ENCODE data around the gene PLCG2. TPM values are rescaled to one million over a fixed set of nuclear protein-coding genes. Genes with fewer than 3 reads are reported as not detected.

Gene PLCG2
- total RNA-seq, 2 donors from 2014 or later, result 6.6 to 11.0 TPM

DNA sequence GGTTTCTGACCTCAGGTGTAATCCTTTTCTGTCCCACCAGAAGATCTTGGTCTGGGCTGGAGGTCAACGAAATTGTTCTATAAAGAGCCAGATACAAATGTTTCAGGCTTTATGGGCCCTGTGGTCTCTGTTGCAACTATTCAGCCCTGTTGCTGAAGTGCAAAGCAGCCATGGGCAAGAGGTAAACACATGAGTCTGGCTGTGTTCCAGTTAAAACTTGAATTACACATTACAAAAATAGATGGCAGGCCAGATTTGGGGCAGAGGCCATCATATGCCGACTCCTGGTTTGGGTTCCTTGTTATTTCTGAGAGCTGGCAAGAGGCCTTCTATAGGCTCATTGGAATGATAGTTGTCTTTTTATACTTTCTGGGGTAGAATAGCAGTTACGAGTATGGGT lies 117.8 kb downstream of the PLCG2 start:
- H3K4me1 Mint-ChIP-seq, result no peaks in the 10 kb centered on the region
- no peaks in the 10 kb centered on the region for H3K27me3 Mint-ChIP-seq
- no peaks in the 10 kb centered on the region for H3K36me3 Mint-ChIP-seq (ENCODE audit: low read depth)
- ATAC-seq (replicated peaks), result no peak
- H3K9me3 Mint-ChIP-seq, result no peaks in the 10 kb centered on the region
- no peak overlapping the region for H3K4me3 Mint-ChIP-seq
- no peak overlapping the region for H3K27ac Mint-ChIP-seq

GRCh38 chr16:81899601-81900000 lies 120.5 kb downstream of the PLCG2 start:
- Mint-ChIP-seq H3K36me3 (ENCODE audit: low read depth) (no peaks in the 10 kb centered on the region), H3K27me3 (no peaks in the 10 kb centered on the region), H3K27ac (no peak overlapping the region), H3K4me3 (no peak overlapping the region), H3K4me1 (no peaks in the 10 kb centered on the region), H3K9me3 (no peaks in the 10 kb centered on the region)
- ATAC-seq (replicated peaks), result no peak

- H3K36me3 Mint-ChIP-seq (ENCODE audit: low read depth), result no peaks in the 10 kb centered on the region
- no peaks in the 10 kb centered on the region for H3K9me3 Mint-ChIP-seq
- ATAC-seq (replicated peaks), result no peak
- no peak overlapping the region for H3K27ac Mint-ChIP-seq
- H3K27me3 Mint-ChIP-seq, result no peaks in the 10 kb centered on the region
- H3K4me3 Mint-ChIP-seq, result no peak overlapping the region
- no peaks in the 10 kb centered on the region for H3K4me1 Mint-ChIP-seq
Observed at GRCh38 chr16:81900014-81900413, 120.9 kb downstream of the PLCG2 start.

DNA sequence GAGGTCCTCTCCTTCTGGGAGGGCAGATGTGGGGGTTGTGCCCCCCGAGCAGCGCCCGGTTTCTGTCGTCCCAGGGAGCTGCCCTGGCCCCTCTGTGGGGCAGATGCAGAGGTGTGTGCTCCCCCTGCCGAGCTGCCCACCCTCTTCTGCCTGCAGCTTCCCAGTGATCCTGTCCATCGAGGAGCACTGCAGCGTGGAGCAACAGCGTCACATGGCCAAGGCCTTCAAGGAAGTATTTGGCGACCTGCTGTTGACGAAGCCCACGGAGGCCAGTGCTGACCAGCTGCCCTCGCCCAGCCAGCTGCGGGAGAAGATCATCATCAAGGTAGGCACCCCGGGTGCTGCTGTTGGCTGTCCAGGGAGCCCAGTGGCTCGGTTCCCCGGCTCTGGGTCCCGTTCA lies 121.4 kb downstream of the PLCG2 start:
- Mint-ChIP-seq H3K9me3 (no peaks in the 10 kb centered on the region), H3K4me1 (no peaks in the 10 kb centered on the region), H3K27ac (no peak overlapping the region), H3K36me3 (ENCODE audit: low read depth) (no peaks in the 10 kb centered on the region), H3K27me3 (no peaks in the 10 kb centered on the region), H3K4me3 (no peak overlapping the region)
- ATAC-seq (replicated peaks), result no peak

- no peak overlapping the region for H3K27ac Mint-ChIP-seq
- no peaks in the 10 kb centered on the region for H3K36me3 Mint-ChIP-seq (ENCODE audit: low read depth)
- no peak for ATAC-seq (replicated peaks)
- no peaks in the 10 kb centered on the region for H3K4me1 Mint-ChIP-seq
- no peaks in the 10 kb centered on the region for H3K27me3 Mint-ChIP-seq
- H3K9me3 Mint-ChIP-seq, result no peaks in the 10 kb centered on the region
- H3K4me3 Mint-ChIP-seq, result no peak overlapping the region
Observed at GRCh38 chr16:81901484-81901883, 122.4 kb downstream of the PLCG2 start.

DNA sequence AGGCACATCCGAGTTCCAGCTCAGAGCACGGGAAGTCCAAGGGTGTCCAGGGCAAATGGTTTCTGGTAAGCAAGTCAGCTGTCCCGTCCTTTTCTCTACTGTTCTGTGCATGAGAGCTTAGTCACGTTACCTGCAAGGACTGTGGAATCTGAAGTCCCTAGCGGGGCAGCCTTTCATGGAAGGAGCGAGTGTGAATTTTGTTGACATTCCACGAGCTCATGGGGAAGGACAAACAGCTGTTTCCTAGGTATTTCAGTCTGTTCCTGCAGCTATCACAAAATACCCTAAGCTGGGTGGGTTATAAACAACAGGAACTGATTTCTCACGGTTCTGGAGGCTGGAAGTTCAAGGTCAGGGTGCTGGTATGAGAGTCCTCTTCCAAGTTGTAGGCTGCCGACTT lies 122.9 kb downstream of the PLCG2 start:
- no peak overlapping the region for H3K4me3 Mint-ChIP-seq
- H3K27me3 Mint-ChIP-seq, result no peaks in the 10 kb centered on the region
- no peaks in the 10 kb centered on the region for H3K36me3 Mint-ChIP-seq (ENCODE audit: low read depth)
- no peaks in the 10 kb centered on the region for H3K4me1 Mint-ChIP-seq
- no peak for ATAC-seq (replicated peaks)
- no peak overlapping the region for H3K27ac Mint-ChIP-seq
- no peaks in the 10 kb centered on the region for H3K9me3 Mint-ChIP-seq

- no peak for ATAC-seq (replicated peaks)
- no peaks in the 10 kb centered on the region for H3K9me3 Mint-ChIP-seq
- H3K36me3 Mint-ChIP-seq (ENCODE audit: low read depth), result no peaks in the 10 kb centered on the region
- no peaks in the 10 kb centered on the region for H3K27me3 Mint-ChIP-seq
- H3K4me3 Mint-ChIP-seq, result no peak overlapping the region
- no peak overlapping the region for H3K27ac Mint-ChIP-seq
- no peaks in the 10 kb centered on the region for H3K4me1 Mint-ChIP-seq
Observed at GRCh38 chr16:81904320-81904719, 125.2 kb downstream of the PLCG2 start.

GRCh38 chr16:81905277-81905676 lies 126.2 kb downstream of the PLCG2 start:
- Mint-ChIP-seq H3K9me3 (no peaks in the 10 kb centered on the region), H3K27ac (no peak overlapping the region), H3K4me1 (no peaks in the 10 kb centered on the region), H3K36me3 (ENCODE audit: low read depth) (no peaks in the 10 kb centered on the region), H3K4me3 (no peak overlapping the region), H3K27me3 (no peaks in the 10 kb centered on the region)
- no peak for ATAC-seq (replicated peaks)

GRCh38 chr16:81907681-81908080 lies 128.6 kb downstream of the PLCG2 start:
- Mint-ChIP-seq H3K9me3 (no peaks in the 10 kb centered on the region), H3K4me3 (no peak overlapping the region), H3K4me1 (no peaks in the 10 kb centered on the region), H3K27me3 (no peaks in the 10 kb centered on the region), H3K36me3 (ENCODE audit: low read depth) (no peaks in the 10 kb centered on the region), H3K27ac (no peak overlapping the region)
- ATAC-seq (replicated peaks), result no peak

- Mint-ChIP-seq H3K4me3 (no peak overlapping the region), H3K4me1 (no peaks in the 10 kb centered on the region), H3K9me3 (no peaks in the 10 kb centered on the region), H3K36me3 (ENCODE audit: low read depth) (no peaks in the 10 kb centered on the region), H3K27me3 (no peaks in the 10 kb centered on the region), H3K27ac (no peak overlapping the region)
- no peak for ATAC-seq (replicated peaks)
Observed at GRCh38 chr16:81908466-81909262, 129.6 kb downstream of the PLCG2 start.

DNA sequence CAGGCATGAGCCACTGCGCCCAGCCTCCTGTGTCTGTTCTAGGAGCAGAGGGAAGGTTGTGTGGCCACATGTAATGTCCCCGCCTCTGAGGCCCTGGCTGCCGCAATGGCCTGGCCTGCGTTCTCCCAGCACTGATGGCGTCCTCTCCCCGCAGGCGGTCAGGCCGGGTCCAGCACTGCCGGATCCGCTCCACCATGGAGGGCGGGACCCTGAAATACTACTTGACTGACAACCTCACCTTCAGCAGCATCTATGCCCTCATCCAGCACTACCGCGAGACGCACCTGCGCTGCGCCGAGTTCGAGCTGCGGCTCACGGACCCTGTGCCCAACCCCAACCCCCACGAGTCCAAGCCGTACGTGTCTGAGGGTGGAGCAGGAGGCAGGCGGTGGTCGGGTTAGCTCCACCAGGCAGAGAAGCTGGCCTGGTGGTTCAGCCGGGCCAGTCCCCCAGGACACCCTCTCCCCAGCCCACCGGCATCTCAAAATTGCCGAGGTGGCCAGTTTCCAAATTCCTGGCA lies 131.3 kb downstream of the PLCG2 start:
- Mint-ChIP-seq H3K4me1 (no peaks in the 10 kb centered on the region), H3K4me3 (no peak overlapping the region), H3K9me3 (no peaks in the 10 kb centered on the region), H3K36me3 (ENCODE audit: low read depth) (no peaks in the 10 kb centered on the region), H3K27me3 (no peaks in the 10 kb centered on the region), H3K27ac (no peak overlapping the region)
- ATAC-seq (replicated peaks), result no peak

- Mint-ChIP-seq H3K9me3 (no peaks in the 10 kb centered on the region), H3K4me1 (no peaks in the 10 kb centered on the region), H3K27ac (no peak overlapping the region), H3K4me3 (no peak overlapping the region), H3K36me3 (ENCODE audit: low read depth) (no peaks in the 10 kb centered on the region), H3K27me3 (no peaks in the 10 kb centered on the region)
- ATAC-seq (replicated peaks), result no peak
Observed at GRCh38 chr16:81912395-81912794, 133.3 kb downstream of the PLCG2 start.

- Mint-ChIP-seq H3K36me3 (ENCODE audit: low read depth) (no peaks in the 10 kb centered on the region), H3K27ac (no peak overlapping the region), H3K4me3 (no peak overlapping the region), H3K4me1 (no peaks in the 10 kb centered on the region), H3K27me3 (no peaks in the 10 kb centered on the region), H3K9me3 (no peaks in the 10 kb centered on the region)
- no peak for ATAC-seq (replicated peaks)
Observed at GRCh38 chr16:81913222-81913621, 134.1 kb downstream of the PLCG2 start.

GRCh38 chr16:81917375-81917774 lies 138.3 kb downstream of the PLCG2 start:
- Mint-ChIP-seq H3K4me1 (no peaks in the 10 kb centered on the region), H3K9me3 (no peaks in the 10 kb centered on the region), H3K36me3 (ENCODE audit: low read depth) (no peaks in the 10 kb centered on the region), H3K27ac (no peak overlapping the region), H3K4me3 (no peak overlapping the region), H3K27me3 (no peaks in the 10 kb centered on the region)
- no peak for ATAC-seq (replicated peaks)

DNA sequence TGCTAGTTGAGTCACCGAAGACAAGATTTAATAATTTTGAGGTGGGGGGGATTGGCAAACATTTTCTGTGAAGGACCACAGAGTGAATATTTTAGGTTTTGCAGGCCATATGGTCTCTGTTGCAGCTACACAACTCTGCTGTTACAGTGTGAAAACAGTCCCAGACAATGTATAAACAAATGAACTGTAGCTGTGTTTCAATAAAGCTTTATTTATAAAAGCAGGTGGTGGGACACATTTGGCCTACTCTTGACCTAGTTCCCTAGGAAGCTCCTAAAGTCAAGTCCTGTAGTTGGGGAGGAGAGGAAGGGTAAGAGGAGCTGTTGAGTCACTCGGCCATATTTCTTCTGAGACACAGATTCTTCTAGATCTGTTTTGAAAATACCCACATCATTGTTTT lies 139.8 kb downstream of the PLCG2 start:
- H3K4me1 Mint-ChIP-seq, result no peaks in the 10 kb centered on the region
- no peak for ATAC-seq (replicated peaks)
- no peaks in the 10 kb centered on the region for H3K27me3 Mint-ChIP-seq
- H3K36me3 Mint-ChIP-seq (ENCODE audit: low read depth), result no peaks in the 10 kb centered on the region
- H3K9me3 Mint-ChIP-seq, result no peaks in the 10 kb centered on the region
- H3K4me3 Mint-ChIP-seq, result no peak overlapping the region
- H3K27ac Mint-ChIP-seq, result no peak overlapping the region

Data from activated T-helper 17 cell treated with anti-CD3 and anti-CD28 coated beads, Interleukin-2, amount 50 U/mL, for 72 hours (primary cell).